ENCODE results near the gene OSBPL5.

- TF ChIP-seq CTCF (IDR thresholded peaks at IDR 0.05; ENCODE audit: low read depth, low read length) (no peak), EZH2phosphoT487 (IDR thresholded peaks at IDR 0.05; ENCODE audit: low read depth) (no peak)
These were observed 36.0 kb upstream of the OSBPL5 start for GRCh38 chr11:3201112-3201581.
